EL (cell line): Measurements from ENCODE around the gene AFF3.

Experiments used
- DNase-seq: peaks from one replicate; pipeline ENCODE4 v3.0.0-alpha.2; 2016

The AFF3 gene

GRCh38 chr2:99571533-99571932, 570.9 kb downstream of the AFF3 start:
- peak; percentile 5 for DNase-seq

- DNase-seq, result no peak
These were observed 571.4 kb downstream of the AFF3 start for GRCh38 chr2:99571021-99571420.

GRCh38 chr2:99569386-99569785, 573.0 kb downstream of the AFF3 start:
- no peak for DNase-seq

GRCh38 chr2:99565227-99565626, 577.2 kb downstream of the AFF3 start:
- DNase-seq, result no peak

GRCh38 chr2:99562516-99562915, 579.9 kb downstream of the AFF3 start:
- peak; percentile 15 for DNase-seq

GRCh38 chr2:99561804-99562203, 580.6 kb downstream of the AFF3 start:
- DNase-seq, result no peak

- DNase-seq, result peak; percentile 69
These were observed 583.2 kb downstream of the AFF3 start for GRCh38 chr2:99559075-99559662.

- no peak for DNase-seq
These were observed 587.0 kb downstream of the AFF3 start for GRCh38 chr2:99555404-99555803.

- DNase-seq, result no peak
These were observed 587.5 kb downstream of the AFF3 start for GRCh38 chr2:99554871-99555270.

GRCh38 chr2:99554238-99554637, 588.2 kb downstream of the AFF3 start:
- no peak for DNase-seq

GRCh38 chr2:99552529-99552928, 589.9 kb downstream of the AFF3 start:
- DNase-seq, result no peak

GRCh38 chr2:99550368-99550767, 592.0 kb downstream of the AFF3 start:
- DNase-seq, result no peak

- DNase-seq, result no peak
These were observed 596.8 kb downstream of the AFF3 start for GRCh38 chr2:99545604-99546003.

GRCh38 chr2:99545066-99545465, 597.3 kb downstream of the AFF3 start:
- DNase-seq, result peak; percentile 43

GRCh38 chr2:99544608-99545007, 597.8 kb downstream of the AFF3 start:
- DNase-seq, result no peak

GRCh38 chr2:99543247-99543646, 599.1 kb downstream of the AFF3 start:
- no peak for DNase-seq

- no peak for DNase-seq
These were observed 604.4 kb downstream of the AFF3 start for GRCh38 chr2:99537910-99538485.

- DNase-seq, result no peak
These were observed 618.3 kb downstream of the AFF3 start for GRCh38 chr2:99524056-99524455.

- DNase-seq, result no peak
These were observed 620.2 kb downstream of the AFF3 start for GRCh38 chr2:99522157-99522556.

- DNase-seq, result no peak
These were observed 621.6 kb downstream of the AFF3 start for GRCh38 chr2:99520813-99521212.

GRCh38 chr2:99520195-99520594, 622.2 kb downstream of the AFF3 start:
- DNase-seq, result no peak

- DNase-seq, result no peak
These were observed 628.0 kb downstream of the AFF3 start for GRCh38 chr2:99514357-99514756.

- no peak for DNase-seq
These were observed 630.2 kb downstream of the AFF3 start for GRCh38 chr2:99512181-99512591.

- no peak for DNase-seq
These were observed 633.0 kb downstream of the AFF3 start for GRCh38 chr2:99509387-99509786.
